IgD-negative memory B cell (primary cell): Measurements from ENCODE around the gene POTEB. TPM values are rescaled to one million over a fixed set of nuclear protein-coding genes. Genes with fewer than 3 reads are reported as not detected.
"Not testable (repeated sequence)": the region's sequence is repeated elsewhere in the genome, so short reads cannot be mapped to it uniquely, and the experiment has no call there.

Experiments used
- H3K27ac Mint-ChIP-seq, 3 donors: one replicate each; pipeline ENCODE4 v1.8.0; 2020 to 2022; ENCODE audit warnings: mild to moderate bottlenecking in 3 of 3, mixed read lengths in 3 of 3, moderate library complexity in 1 of 3
- H3K27me3 Mint-ChIP-seq: one replicate; pipeline ENCODE4 v1.8.0; 2021; ENCODE audit warnings: mixed read lengths
- H3K36me3 Mint-ChIP-seq: one replicate; pipeline ENCODE4 v1.8.0; 2020; ENCODE audit warnings: mild to moderate bottlenecking, mixed read lengths
- H3K4me1 Mint-ChIP-seq, 3 donors: one replicate each; pipeline ENCODE4 v1.8.0; 2020 to 2022; ENCODE audit warnings: mixed read lengths in 3 of 3, mild to moderate bottlenecking in 1 of 3
- H3K4me3 Mint-ChIP-seq, 4 donors: one replicate each; pipeline ENCODE4 v1.8.0; 2020 to 2022; ENCODE audit warnings: mild to moderate bottlenecking in 4 of 4, mixed read lengths in 4 of 4, moderate library complexity in 3 of 4
- H3K9me3 Mint-ChIP-seq, 3 donors: one replicate each; pipeline ENCODE4 v1.8.0; 2020 to 2021; ENCODE audit warnings: mixed read lengths in 3 of 3, mild to moderate bottlenecking in 1 of 3
- polyA plus RNA-seq: library from polyadenylated mRNA; unstranded; fragments of 300-500 nt; fragmentation: Illumina TruSeq; gene quantifications from one replicate; pipeline ENCODE4 v1.2.3, GENCODE V29; 2021

The POTEB gene
- polyA plus RNA-seq, result not detected

DNA sequence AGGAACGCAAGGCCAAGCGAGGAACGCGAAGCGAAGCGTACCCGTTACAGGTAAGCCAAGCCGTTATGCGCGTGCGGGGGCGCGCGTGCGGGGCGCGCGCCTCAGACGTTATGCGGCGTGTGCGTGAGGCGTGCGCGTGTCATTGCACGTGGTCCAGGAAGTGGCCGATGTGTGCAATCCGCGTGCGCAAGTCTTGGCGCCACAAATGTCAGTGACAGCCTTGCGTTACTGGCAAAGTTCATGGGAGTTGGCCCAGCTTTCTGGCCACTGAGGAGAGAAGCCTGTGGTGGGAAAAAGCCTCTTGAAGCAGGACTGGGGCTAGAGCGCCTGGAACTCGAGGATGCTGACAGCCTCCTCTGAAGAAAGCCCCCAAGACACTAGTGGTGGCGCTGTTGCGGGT is at the start of gene POTEB:
Gene POTEB (minus strand): TSS at position 101 of the 400 bp plus-strand sequence. CDS start 489 bp downstream, outside the sequence.
- not testable (repeated sequence) for H3K27me3 Mint-ChIP-seq, H3K36me3 Mint-ChIP-seq, H3K4me3 Mint-ChIP-seq, H3K9me3 Mint-ChIP-seq, H3K27ac Mint-ChIP-seq, H3K4me1 Mint-ChIP-seq

GRCh38 chr15:21890955-21891354 is 13.4 kb upstream of the POTEB start:
- not testable (repeated sequence) for H3K36me3 Mint-ChIP-seq, H3K27me3 Mint-ChIP-seq, H3K4me1 Mint-ChIP-seq, H3K4me3 Mint-ChIP-seq, H3K27ac Mint-ChIP-seq, H3K9me3 Mint-ChIP-seq

DNA sequence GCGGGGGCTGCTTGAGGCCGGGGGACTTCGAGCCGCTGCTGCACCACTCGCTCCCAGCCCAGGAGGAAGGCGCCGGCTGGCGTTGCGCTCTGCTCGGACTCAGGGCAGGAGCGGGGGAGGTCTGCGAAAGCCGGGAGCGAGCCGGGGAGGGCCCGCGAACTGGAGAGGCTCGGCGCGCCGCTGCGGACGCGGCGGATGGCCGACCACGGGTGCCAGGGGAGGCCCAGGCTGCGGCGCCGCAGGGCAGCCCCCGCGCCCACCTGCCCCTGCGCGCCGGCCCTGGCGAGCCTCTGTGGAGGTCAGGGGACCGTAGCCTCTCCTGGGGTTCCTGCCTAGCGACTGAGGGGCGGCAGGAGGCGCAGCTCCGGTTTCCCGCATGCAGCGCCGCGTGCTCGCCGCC is 12.0 kb upstream of the POTEB start:
- H3K4me1 Mint-ChIP-seq, H3K9me3 Mint-ChIP-seq, H3K36me3 Mint-ChIP-seq, H3K27me3 Mint-ChIP-seq, H3K4me3 Mint-ChIP-seq, H3K27ac Mint-ChIP-seq: not testable (repeated sequence)

- H3K9me3 Mint-ChIP-seq, H3K27ac Mint-ChIP-seq, H3K4me1 Mint-ChIP-seq, H3K36me3 Mint-ChIP-seq, H3K4me3 Mint-ChIP-seq, H3K27me3 Mint-ChIP-seq: not testable (repeated sequence)
Measured at GRCh38 chr15:21838831-21839230, 38.7 kb downstream of the POTEB start.

Other genes starting within 250 kb of the POTEB start
- gene OR4M2, start 202.8 kb upstream of the POTEB start, polyA plus RNA-seq, result not detected